Lower leg skin (tissue), 4 donors: ENCODE data around the gene RAB11FIP4. TPM values are rescaled to one million over a fixed set of nuclear protein-coding genes. Genes with fewer than 3 reads are reported as not detected.

Experiments
- DNase-seq, 2 donors: peaks; one replicate each; pipeline ENCODE4 v3.0.0-alpha.2; 2019; ENCODE audit warnings: low spot score in 2 of 2
- H3K4me3 ChIP-seq: fragments of 200-600 bp; sonication (generic); 2 replicates; pipeline ENCODE4 v1.5.1; 2017; ENCODE audit warnings: mild to moderate bottlenecking, low read depth; ENCODE audit not compliant: poor library complexity, severe bottlenecking
- CTCF ChIP-seq, 3 donors: fragments of 450-650 bp; IDR thresholded peaks; one replicate each; pipeline ENCODE4 v1.5.1; 2016; ENCODE audit warnings: antibody characterized with exemption in 3 of 3, mild to moderate bottlenecking in 3 of 3, moderate library complexity in 2 of 3
- POLR2A ChIP-seq, 2 donors: fragments of 450-650 bp; IDR thresholded peaks; one replicate each; pipeline ENCODE4 v1.6.1; 2016 to 2017; ENCODE audit warnings: antibody characterized with exemption in 2 of 2, mild to moderate bottlenecking in 1 of 2, moderate library complexity in 1 of 2
- WGBS, 2 donors: methylation state at CpG; one replicate each; pipeline ENCODE4 v1.1.5; 2018; 5-methylcytosine and 5-hydroxymethylcytosine counted together
- intact Hi-C: fragments of 100-400 bp; cut with DNase I; formaldehyde crosslinking; loops from one replicate; pipeline ENCODE4 v1.15.0; 2023; ENCODE audit warnings: low total_unique reads
- total RNA-seq, 4 donors: library from RNA; depleted of rRNA; stranded (reverse); fragments of >200 nt; gene quantifications; one replicate each; pipeline ENCODE4 v1.1.0, GENCODE V29; 2016

The RAB11FIP4 gene
- total RNA-seq, 4 donors from 2014 or later, result 27.4 to 62.8 (median 34.1) TPM

DNA sequence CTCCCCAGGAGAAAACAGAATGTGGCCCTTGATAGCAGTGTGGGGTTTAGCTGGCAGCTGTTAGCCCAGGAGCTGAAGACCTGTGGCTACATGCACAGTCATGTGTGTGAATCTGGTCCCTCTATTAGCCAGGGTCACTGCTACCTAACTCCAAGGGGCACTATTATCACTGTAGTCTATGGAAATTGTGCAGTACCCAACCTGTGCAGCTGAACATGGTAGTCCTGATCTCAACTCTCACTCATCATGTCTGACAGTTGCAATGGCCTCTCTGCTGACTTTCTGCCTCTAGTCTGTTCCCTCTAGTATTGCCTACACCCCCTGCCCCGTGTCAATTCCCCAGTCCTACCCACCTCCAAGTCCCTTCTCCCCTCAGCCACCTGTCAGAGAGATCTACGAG, 67.4 kb downstream of the RAB11FIP4 start:
- no peak for DNase-seq
- no peak for TF ChIP-seq POLR2A (IDR thresholded peaks at IDR 0.05)
- no peak for TF ChIP-seq CTCF (IDR thresholded peaks at IDR 0.05)
- intact Hi-C loops, result no loop called here
- WGBS, 2 donors, result 76 to 77% methylated on average over 2 of the region's 2 CpGs
- no peak overlapping the region for H3K4me3 ChIP-seq

DNA sequence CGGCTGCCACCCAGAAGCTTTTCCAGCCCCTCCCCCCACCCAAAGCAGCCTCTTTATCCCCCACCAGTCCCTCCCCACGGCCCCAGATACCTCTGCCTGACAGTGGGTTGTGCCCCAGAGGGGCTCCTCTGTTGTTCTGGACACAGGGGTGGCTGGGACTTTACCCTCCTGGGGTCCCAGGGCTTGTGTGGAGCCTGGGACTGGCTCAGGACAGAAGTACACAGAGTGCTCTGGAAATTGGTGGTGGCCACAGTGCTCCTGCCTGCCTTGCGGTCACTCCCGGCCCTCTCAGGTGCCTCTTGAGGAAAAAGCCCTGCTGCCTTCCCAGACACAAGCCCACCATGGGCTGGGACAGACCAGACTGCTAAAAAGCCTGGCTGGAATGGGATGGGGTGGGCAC, 68.2 kb downstream of the RAB11FIP4 start:
- intact Hi-C loops, result no loop called here
- no peak for DNase-seq
- H3K4me3 ChIP-seq, result no peak overlapping the region
- 61 to 66% methylated on average over 4 of the region's 4 CpGs for WGBS, 2 donors
- TF ChIP-seq CTCF (IDR thresholded peaks at IDR 0.05) (no peak), POLR2A (IDR thresholded peaks at IDR 0.05) (no peak)

- intact Hi-C loops, result no loop called here
- H3K4me3 ChIP-seq, result no peak overlapping the region
- TF ChIP-seq POLR2A (IDR thresholded peaks at IDR 0.05), result no peak
- no peak for TF ChIP-seq CTCF (IDR thresholded peaks at IDR 0.05)
- no peak for DNase-seq
- WGBS, 2 donors, result 80 to 83% methylated on average over 6 of the region's 6 CpGs
Observed at GRCh38 chr17:31460226-31460721, 68.8 kb downstream of the RAB11FIP4 start.

DNA sequence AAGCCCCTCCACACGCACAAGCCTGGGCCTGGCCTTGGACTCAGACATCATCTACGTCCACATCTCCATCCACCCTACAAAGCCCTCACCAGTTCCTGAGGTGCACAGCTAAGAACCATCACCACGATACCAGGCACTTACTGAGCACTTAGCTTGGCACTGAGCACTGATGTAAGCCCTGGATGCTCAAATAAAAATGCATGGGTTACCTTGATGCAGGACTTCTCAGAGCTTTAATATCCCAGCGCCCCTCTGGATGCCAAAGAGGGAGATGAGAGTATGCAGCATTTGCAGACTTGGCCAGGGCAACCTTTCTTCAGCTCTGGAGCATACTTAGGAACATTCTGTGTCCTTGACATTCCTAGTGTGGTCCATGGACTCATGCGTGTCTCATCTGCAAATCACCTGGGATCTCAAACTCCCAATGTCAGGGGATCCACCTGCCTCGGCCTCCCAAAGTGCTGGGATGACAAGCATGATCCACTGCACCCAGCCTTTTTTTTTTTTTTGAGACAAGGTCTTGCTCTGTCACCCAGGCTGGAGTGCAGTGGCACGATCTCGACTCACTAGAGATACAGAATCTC, 69.8 kb downstream of the RAB11FIP4 start:
- intact Hi-C loops, result no loop called here
- 84 to 89% methylated on average over 8 of the region's 8 CpGs for WGBS, 2 donors
- H3K4me3 ChIP-seq, result no peak overlapping the region
- no peak for TF ChIP-seq CTCF (IDR thresholded peaks at IDR 0.05)
- TF ChIP-seq POLR2A (IDR thresholded peaks at IDR 0.05), result no peak
- no peak for DNase-seq

GRCh38 chr17:31462261-31462660, 70.8 kb downstream of the RAB11FIP4 start:
- intact Hi-C loops, result no loop called here
- no peak for DNase-seq
- TF ChIP-seq CTCF (IDR thresholded peaks at IDR 0.05) (no peak), POLR2A (IDR thresholded peaks at IDR 0.05) (no peak)
- H3K4me3 ChIP-seq, result no peak overlapping the region
- WGBS, 2 donors, result 49 to 50% methylated on average over 6 of the region's 6 CpGs
